ENCODE data around the gene PDE7B.
A peak's percentile ranks its signal among the peaks of the same experiment; 100 is the strongest.

The PDE7B gene

DNA sequence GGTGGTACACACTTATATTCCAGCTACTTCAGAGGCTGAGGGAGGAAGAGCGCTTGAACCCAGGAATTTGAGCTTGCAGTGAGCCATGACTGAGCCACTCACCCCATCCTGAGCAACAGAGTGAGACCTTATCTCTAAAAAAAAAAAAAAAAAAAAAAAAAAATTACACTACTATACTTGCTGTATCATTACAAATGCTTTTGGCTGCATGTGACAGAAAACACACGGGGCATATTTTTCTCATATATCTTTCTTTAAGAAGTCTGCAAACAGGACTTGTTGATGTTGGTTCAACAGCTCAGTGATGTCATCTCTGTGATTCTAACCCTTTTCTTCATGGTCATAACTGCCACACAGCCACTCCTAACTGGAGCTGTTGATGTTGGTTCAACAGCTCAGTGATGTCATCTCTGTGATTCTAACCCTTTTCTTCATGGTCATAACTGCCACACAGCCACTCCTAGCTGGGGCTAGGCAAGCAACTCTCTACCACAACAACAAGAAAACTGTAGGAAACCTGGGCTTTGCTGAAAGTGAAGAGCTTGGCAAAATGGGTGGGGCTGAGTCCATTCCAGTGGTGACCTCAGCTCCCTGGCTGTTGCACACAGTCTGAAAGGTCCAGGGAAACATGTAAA lies 378.8 kb downstream of the PDE7B start:
- TF ChIP-seq CTCF (conservative IDR thresholded peaks at IDR 0.05; ENCODE audit: low read length) = no peak
- H3K4me3 ChIP-seq (ENCODE audit: low read length) = no peak overlapping the region

DNA sequence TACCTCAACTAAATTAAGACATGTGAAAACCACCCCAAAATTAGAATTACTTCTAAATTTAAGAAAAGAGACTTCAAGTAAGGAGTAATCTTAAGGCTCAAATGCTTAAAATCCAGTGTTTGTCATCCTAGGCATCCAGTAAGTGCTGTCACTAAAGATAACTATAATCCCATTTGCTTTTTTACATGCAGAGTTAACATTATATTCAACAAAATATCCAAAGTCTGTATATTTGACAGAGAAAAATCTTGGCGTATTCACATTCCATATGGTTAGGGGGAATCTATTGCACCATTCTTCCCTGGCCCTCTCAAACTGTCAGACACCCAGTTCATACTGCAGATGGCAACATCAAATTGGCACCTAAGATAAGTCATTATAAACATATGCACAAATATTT lies 381.2 kb downstream of the PDE7B start:
- no peak for DNase-seq (ENCODE audit: low read depth)
- H3K4me3 ChIP-seq (ENCODE audit: low read length) = no peak overlapping the region
- no peak for TF ChIP-seq CTCF (conservative IDR thresholded peaks at IDR 0.05; ENCODE audit: low read length)

More for the DNA sequence above, 378.8 kb downstream of the PDE7B start:
- no peak for DNase-seq (ENCODE audit: low read depth)

GRCh38 chr6:136235233-136235564 lies 383.7 kb downstream of the PDE7B start:
- no peak overlapping the region for H3K4me3 ChIP-seq (ENCODE audit: low read length)
- TF ChIP-seq CTCF (conservative IDR thresholded peaks at IDR 0.05; ENCODE audit: low read length) = no peak
- no peak for DNase-seq (ENCODE audit: low read depth)

DNA sequence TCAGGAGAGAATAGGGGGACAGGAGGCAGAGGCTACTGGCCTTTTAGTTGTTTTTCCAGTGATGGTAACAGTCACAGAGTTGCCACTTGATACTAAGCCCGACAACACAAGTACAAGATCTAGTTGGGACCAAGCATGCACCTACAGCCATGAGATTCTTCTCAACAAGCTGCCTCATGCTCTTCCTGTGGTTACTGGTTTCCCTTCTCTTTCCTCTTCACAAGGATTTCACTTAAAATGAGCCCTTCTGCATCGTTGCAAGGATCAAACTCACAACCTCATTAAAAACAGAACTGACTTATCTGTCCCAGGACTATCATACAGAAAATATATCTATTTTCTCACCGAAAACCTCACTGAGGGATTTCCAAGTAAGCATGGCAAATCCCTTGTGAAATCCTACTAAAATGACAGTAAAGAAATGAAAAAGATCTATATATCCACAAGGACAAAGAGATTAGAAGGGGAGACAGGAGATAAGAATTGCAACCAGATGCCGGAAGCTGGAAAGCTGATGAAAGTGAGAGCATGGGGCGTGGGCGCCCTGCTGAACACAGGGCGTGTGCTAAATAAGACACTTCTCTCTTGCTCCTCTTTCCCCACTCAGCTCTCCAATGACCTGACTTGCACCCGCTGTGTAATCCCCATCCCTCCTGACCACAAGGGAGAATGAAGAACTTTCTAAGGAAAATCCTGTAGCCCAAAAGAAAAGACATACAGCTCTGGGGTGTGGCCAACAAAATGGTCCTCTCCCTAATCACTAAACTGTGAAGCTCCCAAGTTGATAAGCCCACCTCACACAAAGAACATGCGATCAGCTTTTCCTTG lies 385.2 kb downstream of the PDE7B start:
- TF ChIP-seq CTCF (conservative IDR thresholded peaks at IDR 0.05; ENCODE audit: low read length) = no peak
- H3K4me3 ChIP-seq (ENCODE audit: low read length) = no peak overlapping the region
- DNase-seq (ENCODE audit: low read depth) = peak; percentile 3

GRCh38 chr6:136244061-136244616 lies 392.6 kb downstream of the PDE7B start:
- TF ChIP-seq CTCF (conservative IDR thresholded peaks at IDR 0.05; ENCODE audit: low read length) = no peak
- DNase-seq (ENCODE audit: low read depth) = peak; percentile 64
- H3K4me3 ChIP-seq (ENCODE audit: low read length) = no peak overlapping the region

Data from AG10803 (cell line).